GM19239 (cell line): ENCODE results near the gene ABCC6.

Experiments used
- DNase-seq: peaks from one replicate; pipeline ENCODE4 v3.0.0; 2011; ENCODE audit warnings: low spot score; ENCODE audit not compliant: insufficient read length
- FAIRE-seq: peaks from 2 replicates; lab custom pipeline; 2011; peaks lifted over from hg19 to GRCh38; lab: Jason Lieb, UNC

ABCC6 gene

GRCh38 chr16:16100631-16101030 lies 122.7 kb downstream of the ABCC6 start:
- FAIRE-seq (no peak), DNase-seq (no peak)

DNA sequence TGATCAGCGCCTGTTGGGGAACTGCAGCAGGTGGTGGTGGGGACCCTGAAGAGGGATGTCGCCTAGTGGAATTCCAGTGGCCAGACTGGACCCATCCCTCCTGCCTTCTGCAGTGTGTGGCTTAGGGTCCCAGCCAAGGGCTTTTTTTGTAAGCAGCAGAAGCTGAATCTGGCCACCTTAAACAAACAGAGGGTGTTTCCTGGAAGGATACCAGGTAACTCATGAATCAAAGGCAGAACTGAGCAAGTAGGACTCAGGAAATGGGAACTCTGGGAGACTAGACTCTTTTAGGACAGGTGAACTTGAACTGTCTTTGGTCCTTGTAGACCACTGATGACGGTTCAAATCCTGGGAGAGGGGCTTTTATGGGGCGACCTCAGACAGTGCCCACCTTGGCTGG lies 124.0 kb downstream of the ABCC6 start:
- DNase-seq, result no peak
- FAIRE-seq, result no peak
